Measurements from ENCODE around the gene STH.
A peak's percentile ranks its signal among the peaks of the same experiment; 100 is the strongest.
"Not testable (repeated sequence)": the region's sequence is repeated elsewhere in the genome, so short reads cannot be mapped to it uniquely, and the experiment has no call there.

Gene STH

GRCh38 chr17:45989759-45990158 is 9.3 kb upstream of the STH start:
- no peak for DNase-seq

GRCh38 chr17:45990886-45991285 is 8.2 kb upstream of the STH start:
- DNase-seq = peak; percentile 12

DNA sequence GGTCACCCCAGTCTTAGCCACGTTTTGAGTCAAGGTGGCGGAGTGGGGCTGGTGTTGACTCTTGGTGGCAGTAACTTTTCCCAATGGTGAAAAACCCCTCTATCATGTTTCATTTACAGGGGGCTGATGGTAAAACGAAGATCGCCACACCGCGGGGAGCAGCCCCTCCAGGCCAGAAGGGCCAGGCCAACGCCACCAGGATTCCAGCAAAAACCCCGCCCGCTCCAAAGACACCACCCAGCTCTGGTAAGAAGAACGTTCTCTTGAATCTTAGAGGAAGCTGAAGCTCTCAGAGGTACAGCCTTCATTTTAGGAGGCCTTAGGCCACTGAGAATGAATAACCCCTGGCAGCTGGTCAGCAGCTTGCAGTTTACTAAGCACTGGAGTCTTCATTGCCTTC is 7.7 kb upstream of the STH start:
- no peak for DNase-seq

DNA sequence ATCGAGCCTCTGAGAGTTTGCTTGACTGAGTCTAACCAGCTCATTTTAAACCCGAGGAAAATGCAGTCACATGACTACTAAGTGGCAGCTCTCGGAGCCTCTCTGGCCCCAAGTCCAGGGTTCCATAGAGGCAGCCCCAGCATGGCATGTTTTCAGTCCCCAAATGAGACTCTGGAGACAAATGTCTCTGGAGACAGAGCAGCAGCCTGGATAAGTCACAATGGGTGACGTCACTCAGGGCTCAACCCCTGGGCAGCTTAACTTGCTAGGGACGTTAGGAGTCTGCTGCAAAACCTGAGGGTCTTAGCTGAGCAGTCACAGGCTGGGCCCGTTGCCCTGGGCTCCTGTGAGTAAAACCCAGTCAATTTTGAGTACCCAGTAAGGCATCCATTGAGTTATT is 6.9 kb upstream of the STH start:
- no peak for DNase-seq

DNA sequence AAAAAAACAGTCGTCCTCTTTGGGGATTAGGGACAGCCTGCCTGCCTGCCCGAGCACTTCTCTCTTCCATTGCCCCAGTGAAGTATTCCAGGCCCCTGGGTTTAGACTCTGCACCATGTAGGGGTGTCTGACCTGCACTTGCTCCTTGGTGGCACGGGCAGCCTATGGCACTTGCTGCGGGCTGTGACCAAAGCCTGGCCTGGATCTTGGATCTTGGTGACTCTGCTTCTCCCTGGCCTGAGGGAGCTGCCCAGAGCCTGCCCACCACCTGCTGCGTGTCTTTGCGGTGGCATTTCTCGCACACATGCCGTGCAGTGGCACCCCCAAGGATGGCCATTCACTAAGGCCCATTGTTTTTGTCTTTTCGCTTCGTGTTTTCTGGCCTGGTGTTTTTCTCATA is 6.1 kb upstream of the STH start:
- no peak for DNase-seq

GRCh38 chr17:45993962-45994627 is 5.0 kb upstream of the STH start:
- DNase-seq = no peak

GRCh38 chr17:45994987-45995386 is 4.1 kb upstream of the STH start:
- no peak for DNase-seq

GRCh38 chr17:45995627-45996270 is 3.3 kb upstream of the STH start:
- no peak for DNase-seq

DNA sequence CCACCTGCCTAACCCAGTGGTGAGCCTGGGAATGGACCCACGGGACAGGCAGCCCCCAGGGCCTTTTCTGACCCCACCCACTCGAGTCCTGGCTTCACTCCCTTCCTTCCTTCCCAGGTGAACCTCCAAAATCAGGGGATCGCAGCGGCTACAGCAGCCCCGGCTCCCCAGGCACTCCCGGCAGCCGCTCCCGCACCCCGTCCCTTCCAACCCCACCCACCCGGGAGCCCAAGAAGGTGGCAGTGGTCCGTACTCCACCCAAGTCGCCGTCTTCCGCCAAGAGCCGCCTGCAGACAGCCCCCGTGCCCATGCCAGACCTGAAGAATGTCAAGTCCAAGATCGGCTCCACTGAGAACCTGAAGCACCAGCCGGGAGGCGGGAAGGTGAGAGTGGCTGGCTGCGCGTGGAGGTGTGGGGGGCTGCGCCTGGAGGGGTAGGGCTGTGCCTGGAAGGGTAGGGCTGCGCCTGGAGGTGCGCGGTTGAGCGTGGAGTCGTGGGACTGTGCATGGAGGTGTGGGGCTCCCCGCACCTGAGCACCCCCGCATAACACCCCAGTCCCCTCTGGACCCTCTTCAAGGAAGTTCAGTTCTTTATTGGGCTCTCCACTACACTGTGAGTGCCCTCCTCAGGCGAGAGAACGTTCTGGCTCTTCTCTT is 2.6 kb upstream of the STH start:
- no peak for DNase-seq

DNA sequence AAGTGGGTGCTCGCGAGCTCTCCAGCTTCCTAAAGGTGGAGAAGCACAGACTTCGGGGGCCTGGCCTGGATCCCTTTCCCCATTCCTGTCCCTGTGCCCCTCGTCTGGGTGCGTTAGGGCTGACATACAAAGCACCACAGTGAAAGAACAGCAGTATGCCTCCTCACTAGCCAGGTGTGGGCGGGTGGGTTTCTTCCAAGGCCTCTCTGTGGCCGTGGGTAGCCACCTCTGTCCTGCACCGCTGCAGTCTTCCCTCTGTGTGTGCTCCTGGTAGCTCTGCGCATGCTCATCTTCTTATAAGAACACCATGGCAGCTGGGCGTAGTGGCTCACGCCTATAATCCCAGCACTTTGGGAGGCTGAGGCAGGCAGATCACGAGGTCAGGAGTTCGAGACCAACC is 1.9 kb upstream of the STH start:
- DNase-seq = no peak

- no peak for DNase-seq
Measured at GRCh38 chr17:45997624-45998023, 1.4 kb upstream of the STH start.

DNA sequence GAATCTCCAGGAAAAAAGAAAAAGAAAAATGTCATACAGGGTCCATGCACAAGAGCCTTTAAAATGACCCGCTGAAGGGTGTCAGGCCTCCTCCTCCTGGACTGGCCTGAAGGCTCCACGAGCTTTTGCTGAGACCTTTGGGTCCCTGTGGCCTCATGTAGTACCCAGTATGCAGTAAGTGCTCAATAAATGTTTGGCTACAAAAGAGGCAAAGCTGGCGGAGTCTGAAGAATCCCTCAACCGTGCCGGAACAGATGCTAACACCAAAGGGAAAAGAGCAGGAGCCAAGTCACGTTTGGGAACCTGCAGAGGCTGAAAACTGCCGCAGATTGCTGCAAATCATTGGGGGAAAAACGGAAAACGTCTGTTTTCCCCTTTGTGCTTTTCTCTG is 845 bp downstream of the STH start:
- DNase-seq = no peak

DNA sequence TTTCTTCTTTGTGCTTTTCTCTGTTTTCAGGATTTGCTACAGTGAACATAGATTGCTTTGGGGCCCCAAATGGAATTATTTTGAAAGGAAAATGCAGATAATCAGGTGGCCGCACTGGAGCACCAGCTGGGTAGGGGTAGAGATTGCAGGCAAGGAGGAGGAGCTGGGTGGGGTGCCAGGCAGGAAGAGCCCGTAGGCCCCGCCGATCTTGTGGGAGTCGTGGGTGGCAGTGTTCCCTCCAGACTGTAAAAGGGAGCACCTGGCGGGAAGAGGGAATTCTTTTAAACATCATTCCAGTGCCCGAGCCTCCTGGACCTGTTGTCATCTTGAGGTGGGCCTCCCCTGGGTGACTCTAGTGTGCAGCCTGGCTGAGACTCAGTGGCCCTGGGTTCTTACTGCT is 1.2 kb downstream of the STH start:
- no peak for DNase-seq

- no peak for DNase-seq
Measured at GRCh38 chr17:46000757-46001156, 1.7 kb downstream of the STH start.

DNA sequence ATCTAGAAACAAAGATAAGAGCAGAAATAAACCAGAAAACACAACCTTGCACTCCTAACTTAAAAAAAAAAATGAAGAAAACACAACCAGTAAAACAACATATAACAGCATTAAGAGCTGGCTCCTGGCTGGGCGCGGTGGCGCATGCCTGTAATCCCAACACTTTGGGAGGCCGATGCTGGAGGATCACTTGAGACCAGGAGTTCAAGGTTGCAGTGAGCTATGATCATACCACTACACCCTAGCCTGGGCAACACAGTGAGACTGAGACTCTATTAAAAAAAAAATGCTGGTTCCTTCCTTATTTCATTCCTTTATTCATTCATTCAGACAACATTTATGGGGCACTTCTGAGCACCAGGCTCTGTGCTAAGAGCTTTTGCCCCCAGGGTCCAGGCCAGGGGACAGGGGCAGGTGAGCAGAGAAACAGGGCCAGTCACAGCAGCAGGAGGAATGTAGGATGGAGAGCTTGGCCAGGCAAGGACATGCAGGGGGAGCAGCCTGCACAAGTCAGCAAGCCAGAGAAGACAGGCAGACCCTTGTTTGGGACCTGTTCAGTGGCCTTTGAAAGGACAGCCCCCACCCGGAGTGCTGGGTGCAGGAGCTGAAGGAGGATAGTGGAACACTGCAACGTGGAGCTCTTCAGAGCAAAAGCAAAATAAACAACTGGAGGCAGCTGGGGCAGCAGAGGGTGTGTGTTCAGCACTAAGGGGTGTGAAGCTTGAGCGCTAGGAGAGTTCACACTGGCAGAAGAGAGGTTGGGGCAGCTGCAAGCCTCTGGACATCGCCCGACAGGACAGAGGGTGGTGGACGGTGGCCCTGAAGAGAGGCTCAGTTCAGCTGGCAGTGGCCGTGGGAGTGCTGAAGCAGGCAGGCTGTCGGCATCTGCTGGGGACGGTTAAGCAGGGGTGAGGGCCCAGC is 2.6 kb downstream of the STH start:
- no peak for DNase-seq

- DNase-seq = peak; percentile 75
Measured at GRCh38 chr17:46002311-46002972, 3.4 kb downstream of the STH start.

DNA sequence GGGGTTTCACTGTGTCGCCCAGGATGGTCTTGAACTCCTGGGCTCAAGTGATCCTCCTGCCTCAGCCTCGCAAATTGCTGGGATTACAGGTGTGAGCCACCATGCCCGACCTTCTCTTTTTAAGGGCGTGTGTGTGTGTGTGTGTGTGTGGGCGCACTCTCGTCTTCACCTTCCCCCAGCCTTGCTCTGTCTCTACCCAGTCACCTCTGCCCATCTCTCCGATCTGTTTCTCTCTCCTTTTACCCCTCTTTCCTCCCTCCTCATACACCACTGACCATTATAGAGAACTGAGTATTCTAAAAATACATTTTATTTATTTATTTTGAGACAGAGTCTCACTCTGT is 3.9 kb downstream of the STH start:
- no peak for DNase-seq

GRCh38 chr17:46003907-46004748 is 5.1 kb downstream of the STH start:
- DNase-seq = peak; percentile 84

GRCh38 chr17:46006082-46006481 is 7.0 kb downstream of the STH start:
- not testable (repeated sequence) for DNase-seq

- no peak for DNase-seq
Measured at GRCh38 chr17:46007461-46007965, 8.5 kb downstream of the STH start.

DNA sequence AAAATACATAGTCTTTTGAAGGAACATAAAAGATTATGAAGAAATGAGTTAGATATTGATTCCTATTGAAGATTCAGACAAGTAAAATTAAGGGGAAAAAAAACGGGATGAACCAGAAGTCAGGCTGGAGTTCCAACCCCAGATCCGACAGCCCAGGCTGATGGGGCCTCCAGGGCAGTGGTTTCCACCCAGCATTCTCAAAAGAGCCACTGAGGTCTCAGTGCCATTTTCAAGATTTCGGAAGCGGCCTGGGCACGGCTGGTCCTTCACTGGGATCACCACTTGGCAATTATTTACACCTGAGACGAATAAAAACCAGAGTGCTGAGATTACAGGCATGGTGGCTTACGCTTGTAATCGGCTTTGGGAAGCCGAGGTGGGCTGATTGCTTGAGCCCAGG is 9.5 kb downstream of the STH start:
- DNase-seq = no peak

Data from NCI-H69 (cell line).